Stimulated activated CD4-positive, alpha-beta T cell treated with anti-CD3 and anti-CD28 coated beads, Interleukin-4, amount 100 ng/mL, for 1 hour (primary cell): ENCODE data around the gene NOX1.

Source experiments
- DNase-seq: peaks from one replicate; pipeline ENCODE4 v3.0.0-alpha.2; 2020

NOX1 gene

DNA sequence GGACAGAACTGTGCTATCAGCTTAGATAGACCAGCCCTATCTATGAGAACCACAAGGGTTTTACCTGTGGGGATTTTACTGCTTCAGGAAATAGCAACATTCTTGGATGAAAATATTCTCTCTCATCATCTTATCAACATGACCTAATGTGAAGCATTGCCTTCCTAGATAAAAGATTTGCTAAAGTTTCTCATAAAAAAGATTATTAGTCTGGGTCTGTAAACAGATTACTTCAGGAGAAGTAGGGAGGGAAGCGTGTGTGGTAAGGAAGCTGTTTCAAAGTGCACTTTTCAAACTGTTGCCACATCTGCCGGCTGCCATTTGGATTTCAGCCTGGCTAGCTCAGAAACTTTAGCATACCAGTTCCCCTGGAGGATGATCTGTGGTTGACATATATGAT is at the start of gene NOX1:
Gene NOX1 (minus strand): TSS at position 35 of the 400 bp plus-strand sequence. CDS start 220 bp downstream, outside the sequence.
- DNase-seq = no peak

GRCh38 chrX:100915562-100915961 is 41.4 kb upstream of the NOX1 start:
- DNase-seq = no peak

DNA sequence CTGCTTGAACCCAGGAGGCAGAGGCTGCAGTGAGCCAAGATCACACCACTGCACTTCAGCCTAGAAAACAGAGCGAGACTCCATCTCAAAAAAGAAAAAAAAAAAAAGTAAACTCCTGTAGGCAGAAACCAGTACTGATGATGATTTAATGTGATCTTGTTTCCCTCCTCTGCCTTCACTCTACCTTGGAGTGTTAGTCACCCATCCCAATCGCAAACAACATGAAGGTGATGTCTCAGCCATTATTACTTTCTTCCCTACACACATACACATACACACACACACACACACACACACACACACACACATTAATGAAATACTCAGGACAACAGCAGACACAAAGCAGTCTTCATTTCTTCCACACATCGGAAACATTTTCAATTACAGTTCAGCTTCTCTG is 39.0 kb upstream of the NOX1 start:
- no peak for DNase-seq

DNA sequence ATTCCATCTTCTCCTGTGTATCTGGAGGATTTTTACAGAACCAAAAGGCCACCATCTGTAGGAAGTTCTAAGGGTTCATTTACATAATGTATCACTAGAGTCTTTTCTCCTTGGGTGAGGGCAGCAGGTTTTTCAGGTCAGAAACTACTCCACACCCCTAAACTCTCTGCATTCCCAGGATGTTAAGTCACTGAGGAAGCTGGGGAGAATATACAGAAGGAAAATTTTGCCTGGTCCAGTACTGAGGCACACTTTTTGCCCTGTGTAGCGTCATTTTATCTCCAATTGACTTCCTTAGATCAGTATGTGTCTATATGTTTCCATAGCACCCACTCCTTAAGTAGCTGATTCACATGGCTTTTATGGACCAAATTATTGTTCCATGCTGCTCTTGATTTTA is 37.6 kb upstream of the NOX1 start:
- DNase-seq = no peak

- no peak for DNase-seq
Observed at GRCh38 chrX:100905620-100906019, 31.5 kb upstream of the NOX1 start.

DNA sequence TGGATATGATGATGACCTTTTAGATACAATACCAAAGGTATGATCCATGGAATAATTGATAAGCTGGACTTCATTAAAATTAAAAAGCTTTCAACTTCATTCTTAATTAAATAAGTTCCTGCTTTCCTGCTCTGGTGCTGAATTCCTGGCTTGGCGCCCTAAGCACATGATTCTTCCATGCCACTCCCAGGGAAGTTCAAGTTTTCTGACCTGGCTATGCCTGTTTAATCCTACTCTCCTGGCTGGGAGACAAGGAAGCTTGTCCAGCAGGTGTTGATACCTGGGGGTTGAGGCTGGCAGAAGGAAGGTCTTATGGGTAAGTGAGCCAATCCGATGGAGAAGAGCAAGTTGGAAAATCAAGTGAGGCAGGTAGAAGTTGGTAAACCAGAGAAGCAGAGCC is 30.3 kb upstream of the NOX1 start:
- no peak for DNase-seq

GRCh38 chrX:100895365-100896075 is 21.4 kb upstream of the NOX1 start:
- DNase-seq = peak; percentile 3

DNA sequence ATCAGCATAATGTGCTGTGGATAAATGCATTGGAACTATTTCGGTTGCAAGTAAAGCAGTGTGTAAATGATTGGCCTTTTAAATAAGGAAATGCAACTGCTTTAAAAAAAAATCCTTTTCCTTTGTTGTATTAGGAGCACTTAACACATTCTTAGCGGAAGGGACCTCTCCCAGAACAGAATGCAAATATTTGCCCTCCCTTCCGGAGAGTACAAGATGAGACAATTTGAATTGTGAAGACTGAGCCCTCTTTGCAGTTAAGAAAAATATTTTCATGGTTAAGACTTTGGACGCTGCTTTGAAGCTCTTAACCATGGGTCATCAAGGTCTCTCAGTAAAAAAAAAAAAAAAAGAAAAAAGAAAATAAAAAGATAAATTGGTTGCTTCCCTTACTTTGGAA is 9.5 kb upstream of the NOX1 start:
- no peak for DNase-seq

DNA sequence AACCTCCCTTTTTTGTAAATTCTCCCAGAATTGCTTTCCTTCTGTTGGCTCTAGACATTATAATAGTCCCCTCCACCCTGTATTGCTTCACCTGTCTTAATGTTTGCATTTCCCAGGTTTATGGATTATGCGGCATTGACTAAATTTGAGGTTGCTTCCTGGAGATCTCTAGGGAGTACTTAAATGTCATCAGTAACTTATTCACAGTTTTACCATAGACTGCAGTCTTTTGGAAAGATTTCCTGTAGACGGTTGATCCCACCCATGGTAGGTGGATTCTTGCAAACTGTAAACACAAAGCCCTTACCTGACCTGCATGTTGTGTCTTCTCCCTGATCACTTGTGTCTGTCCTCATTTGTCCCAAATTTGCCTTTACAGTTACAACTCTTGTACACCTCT is 6.2 kb upstream of the NOX1 start:
- DNase-seq = no peak

DNA sequence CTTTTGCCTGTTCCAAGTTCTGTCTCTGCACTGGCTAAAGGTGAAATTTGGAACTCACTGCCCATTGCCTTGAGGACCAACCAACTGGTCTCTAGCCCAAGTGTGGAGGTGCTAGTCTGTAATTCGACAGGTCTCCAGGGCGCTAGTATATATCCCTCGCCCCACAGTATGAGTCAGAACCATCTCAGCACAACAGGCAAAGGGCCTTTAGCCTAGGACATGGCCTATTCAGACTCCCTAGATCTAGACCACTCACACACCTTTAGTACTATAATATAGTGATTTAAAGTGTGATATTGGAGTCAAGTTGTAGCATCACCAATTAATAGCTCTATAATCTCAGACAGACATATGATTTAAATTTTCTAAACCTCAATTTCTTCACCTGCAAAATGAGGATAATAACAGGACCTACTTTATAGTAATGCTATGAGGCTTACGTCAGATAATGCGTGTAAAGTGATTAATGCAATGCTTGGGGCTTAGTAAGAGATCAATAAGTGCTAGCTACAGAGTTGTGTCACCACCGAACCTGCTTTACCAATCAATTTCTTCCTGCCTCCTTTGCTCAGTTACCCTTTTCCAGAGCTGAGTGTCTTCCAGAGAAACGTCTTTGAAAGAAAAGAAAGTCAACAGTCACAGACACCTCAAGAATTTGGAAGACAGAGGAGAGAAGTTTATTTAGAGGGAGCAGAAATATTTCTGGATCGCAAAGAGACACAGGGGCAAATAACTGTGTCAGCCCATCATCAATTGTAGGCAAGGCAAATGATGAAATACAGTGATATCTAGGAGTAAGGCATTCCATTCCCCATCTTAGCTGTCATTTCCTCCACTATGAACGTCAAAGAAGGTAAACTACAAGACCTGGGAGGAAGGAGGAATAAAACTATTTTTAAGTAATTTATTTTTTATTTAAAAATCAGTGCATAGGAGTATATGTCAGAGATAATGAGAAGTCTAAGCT is 2.3 kb downstream of the NOX1 start:
- DNase-seq = no peak

DNA sequence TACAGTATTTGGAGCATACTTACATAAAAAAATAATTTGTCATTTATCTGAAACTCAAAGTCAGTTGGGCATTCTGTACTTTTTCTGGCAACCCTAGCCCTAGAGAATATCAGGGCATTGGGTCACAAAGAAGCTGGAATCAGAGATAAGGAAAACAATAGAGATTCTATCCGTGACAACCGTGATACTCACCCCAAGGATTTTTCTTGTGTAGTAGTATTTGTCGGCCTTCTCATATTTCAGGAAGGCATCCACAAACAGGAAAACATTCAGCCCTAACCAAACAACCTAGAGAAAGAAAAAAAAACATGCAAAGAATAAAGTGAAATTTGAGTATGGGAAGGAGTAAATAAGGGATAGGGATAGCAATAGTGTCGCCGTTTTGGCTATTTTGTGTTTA is 3.6 kb downstream of the NOX1 start:
- no peak for DNase-seq

GRCh38 chrX:100868273-100868672 is 5.9 kb downstream of the NOX1 start:
- no peak for DNase-seq

GRCh38 chrX:100864657-100865391 is 9.3 kb downstream of the NOX1 start:
- DNase-seq = no peak

DNA sequence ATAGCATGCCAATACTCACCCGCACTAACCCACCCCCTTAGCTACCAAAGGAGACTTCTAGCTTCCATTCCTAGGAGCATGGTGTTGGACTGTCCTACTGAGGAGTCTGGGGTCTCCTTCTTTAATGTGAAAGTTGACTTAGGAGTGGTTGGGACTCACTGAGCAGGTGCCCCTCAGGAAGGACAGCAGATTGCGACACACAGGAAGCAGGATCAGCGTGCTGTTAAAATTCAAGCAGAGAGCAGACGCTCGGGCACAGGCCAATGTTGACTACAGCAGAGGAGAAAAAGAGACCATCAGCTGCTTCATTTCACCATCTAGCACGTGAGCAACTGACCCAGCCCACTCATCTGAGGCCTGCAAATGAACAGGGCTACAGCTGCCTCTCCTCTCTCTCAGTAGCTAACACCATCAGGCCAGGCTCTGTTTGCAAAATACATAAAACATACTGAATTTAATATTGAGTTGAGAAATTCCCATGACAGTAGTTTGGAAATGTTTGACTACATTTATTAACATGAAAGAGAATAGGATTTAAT is 10.8 kb downstream of the NOX1 start:
- no peak for DNase-seq

DNA sequence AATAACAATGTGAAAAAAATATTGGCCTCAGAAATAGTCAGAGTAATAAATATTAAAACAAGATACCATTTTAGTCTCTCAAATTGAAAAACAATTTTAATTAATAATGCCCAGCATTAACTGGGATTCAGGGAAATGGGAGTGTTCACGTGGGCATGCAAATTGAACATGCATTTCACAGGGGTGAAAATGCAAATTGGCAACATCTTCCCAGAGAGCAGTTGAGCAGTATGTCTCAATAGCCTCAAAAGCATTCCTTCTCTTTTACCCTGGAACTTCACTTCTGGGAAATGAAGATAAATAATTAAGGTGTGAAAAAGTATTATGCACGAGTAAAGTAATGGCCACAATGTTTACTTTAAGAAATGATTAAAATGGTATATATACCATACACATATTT is 21.3 kb downstream of the NOX1 start:
- no peak for DNase-seq

- DNase-seq = no peak
Observed at GRCh38 chrX:100850317-100850716, 23.8 kb downstream of the NOX1 start.

- DNase-seq = no peak
Observed at GRCh38 chrX:100831219-100831946, 42.8 kb downstream of the NOX1 start.

DNA sequence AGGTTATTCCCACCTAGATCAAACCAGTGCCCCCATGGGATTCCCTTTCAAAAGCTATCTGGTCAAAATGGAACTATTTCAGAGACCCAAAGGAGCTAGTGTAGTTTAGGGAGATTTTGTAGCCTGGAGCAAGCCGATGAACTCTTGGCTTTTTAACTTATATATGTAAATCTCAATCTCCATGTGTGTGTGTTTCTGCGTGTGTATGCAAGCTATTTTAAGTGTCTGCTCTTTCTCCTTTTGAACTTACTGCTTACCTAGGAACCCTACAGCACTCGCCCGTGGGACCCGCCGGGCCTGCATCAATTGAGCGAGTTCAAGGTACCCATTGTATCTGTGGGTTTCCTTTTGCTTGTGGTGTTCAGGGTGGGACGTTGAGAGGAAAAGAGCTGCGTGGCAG is 43.6 kb downstream of the NOX1 start:
- DNase-seq = no peak

DNA sequence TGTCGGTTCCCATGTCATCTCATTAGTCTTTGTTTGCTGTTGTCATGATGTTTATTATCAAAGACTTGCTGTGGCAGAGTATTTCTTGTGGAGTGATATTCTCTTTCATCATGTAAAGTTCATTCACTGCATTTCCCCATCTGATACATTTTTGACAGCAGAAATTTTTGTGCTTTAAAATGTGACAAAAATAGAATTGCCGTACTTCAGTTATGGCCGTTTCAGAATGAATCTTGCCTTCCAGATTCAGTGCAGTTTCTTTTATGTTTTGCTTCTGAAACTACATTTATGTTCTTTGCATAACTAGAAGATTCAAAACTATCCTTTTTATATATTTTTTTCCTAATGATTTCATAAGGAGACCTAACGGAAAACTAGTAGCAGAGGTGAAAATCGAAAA is 44.0 kb downstream of the NOX1 start:
- no peak for DNase-seq

GRCh38 chrX:100829730-100830129 is 44.4 kb downstream of the NOX1 start:
- peak; percentile 4 for DNase-seq

DNA sequence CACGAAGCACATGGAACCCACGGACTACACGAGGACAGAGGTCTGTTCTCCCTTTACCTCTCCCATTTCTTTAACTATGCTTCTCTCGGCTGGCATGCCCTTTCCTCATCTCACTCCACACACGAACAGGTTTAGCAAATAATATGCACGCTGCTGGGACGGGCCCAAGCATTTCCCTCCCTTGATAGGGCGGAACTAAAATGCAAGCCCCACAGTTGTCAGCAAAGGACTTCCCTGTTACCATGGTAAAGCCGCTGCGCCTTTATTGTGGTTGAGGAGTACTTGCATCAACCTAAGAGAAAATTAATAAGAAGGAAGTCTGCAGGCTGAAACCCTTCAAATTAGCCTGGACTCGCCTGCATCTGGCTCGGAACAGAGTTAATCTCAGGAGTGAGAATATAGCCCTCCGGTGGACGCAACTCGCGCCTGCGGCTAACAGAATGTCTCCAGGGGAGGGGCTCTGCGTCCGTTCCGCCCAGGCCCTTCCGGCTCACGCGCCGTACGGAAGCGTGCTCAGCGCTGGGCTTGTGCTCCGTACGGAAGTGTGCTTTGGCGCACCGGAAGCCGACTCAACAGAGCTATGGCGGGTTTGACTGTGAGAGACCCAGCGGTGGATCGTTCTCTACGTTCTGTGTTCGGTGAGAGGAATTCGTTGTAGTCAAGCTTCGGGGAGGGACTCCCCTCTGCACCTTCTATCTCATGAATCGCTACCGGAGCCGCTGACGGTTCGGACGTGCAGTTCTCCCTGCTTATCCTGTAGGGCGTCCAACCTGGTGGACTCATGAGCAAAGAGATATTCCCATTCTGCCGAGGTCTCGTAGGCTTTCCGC is 54.1 kb downstream of the NOX1 start, which contains the start of gene CSTF2:
Gene CSTF2 (plus strand): TSS at position 555 of the 830 bp plus-strand sequence. CDS start 26 bp downstream, at position 581.
- DNase-seq = peak; percentile 76

DNA sequence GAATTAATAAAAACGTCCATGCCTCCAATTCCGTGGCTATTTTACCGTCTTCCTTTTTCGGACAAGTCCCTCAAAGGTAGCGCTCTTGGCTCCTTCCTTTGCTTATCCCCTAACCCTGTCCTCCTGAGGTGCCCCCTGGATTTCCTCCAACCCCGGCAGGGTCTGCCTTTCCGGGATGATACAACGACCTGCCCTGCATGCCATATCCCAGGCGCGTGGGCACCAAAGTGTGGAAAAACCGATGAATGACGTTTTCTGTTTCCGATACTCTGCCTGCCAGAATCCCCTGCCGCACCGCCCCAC is 54.7 kb downstream of the NOX1 start:
- peak; percentile 39 for DNase-seq
